Suprapubic skin (tissue), 3 donors: Measurements from ENCODE around the gene RAB11B.
"Not testable (repeated sequence)": the region's sequence is repeated elsewhere in the genome, so short reads cannot be mapped to it uniquely, and the experiment has no call there.

Experiments used
- CTCF ChIP-seq, 2 donors: fragments of 200-600 bp in 1 of 2; fragments of 450-650 bp in 1 of 2; sonication (generic) in 1 of 2; IDR thresholded peaks; one replicate each; pipeline ENCODE4 v1.5.1; 2016 to 2019; ENCODE audit warnings: antibody characterized with exemption in 2 of 2, mild to moderate bottlenecking in 1 of 2, moderate library complexity in 1 of 2
- EP300 ChIP-seq: sonication (generic); formaldehyde crosslinking; IDR thresholded peaks from one replicate; pipeline ENCODE4 v1.6.1; 2017; ENCODE audit warnings: antibody characterized with exemption

- TF ChIP-seq CTCF (IDR thresholded peaks at IDR 0.05); EP300: not testable (repeated sequence)
Observed at GRCh38 chr19:8444140-8444676, 54.0 kb downstream of the RAB11B start.
